Ishikawa (cell line): ENCODE results near the gene SPATA33.

Experiments used
- CEBPB ChIP-seq: IDR thresholded peaks from 2 replicates; pipeline ENCODE4 v1.6.1; 2012
- CREB1 ChIP-seq: IDR thresholded peaks from 2 replicates; pipeline ENCODE4 v1.6.1; 2012; ENCODE audit warnings: low read depth
- EP300 ChIP-seq: IDR thresholded peaks from 2 replicates; pipeline ENCODE4 v1.6.1; 2012; ENCODE audit warnings: borderline replicate concordance
- FOXM1 ChIP-seq: IDR thresholded peaks from 2 replicates; pipeline ENCODE4 v1.6.1; 2012; ENCODE audit warnings: low read depth, borderline replicate concordance
- RAD21 ChIP-seq: IDR thresholded peaks from 2 replicates; pipeline ENCODE4 v1.6.1; 2012; ENCODE audit warnings: low read depth
- TAF1 ChIP-seq: IDR thresholded peaks from 2 replicates; pipeline ENCODE4 v1.6.1; 2012; ENCODE audit warnings: low read depth, mild to moderate bottlenecking
- TEAD4 ChIP-seq: IDR thresholded peaks from 2 replicates; pipeline ENCODE4 v1.6.1; 2012
- YY1 ChIP-seq: IDR thresholded peaks from 2 replicates; pipeline ENCODE4 v1.6.1; 2012; ENCODE audit warnings: low read depth
- TF ChIP-seq, protein P1 (sequence below): IDR thresholded peaks from 2 replicates; pipeline ENCODE4 v1.6.1; 2012

- no peak for TF ChIP-seq CREB1
- TF ChIP-seq, protein P1, sequence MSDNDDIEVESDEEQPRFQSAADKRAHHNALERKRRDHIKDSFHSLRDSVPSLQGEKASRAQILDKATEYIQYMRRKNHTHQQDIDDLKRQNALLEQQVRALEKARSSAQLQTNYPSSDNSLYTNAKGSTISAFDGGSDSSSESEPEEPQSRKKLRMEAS = no peak
- TF ChIP-seq EP300 = no peak
- no peak for TF ChIP-seq RAD21
- TF ChIP-seq TEAD4 = no peak
- no peak for TF ChIP-seq TAF1
- TF ChIP-seq FOXM1 = no peak
- no peak for TF ChIP-seq YY1
- no peak for TF ChIP-seq CEBPB
Observed at GRCh38 chr16:89621136-89621697, 36.4 kb upstream of the SPATA33 start.
